Measurements from ENCODE around the gene STAP2. TPM values are rescaled to one million over a fixed set of nuclear protein-coding genes. Genes with fewer than 3 reads are reported as not detected.

Gene STAP2
- total and polyA plus RNA-seq, 10 of the 15 experiments (the other 5 are each of a cell fraction or from before 2014, with no cell fraction given): 0.84 to 22.4 (median 15.2) TPM

GRCh38 chr19:4372165-4373012 is 33.8 kb upstream of the STAP2 start:
- no peak overlapping the region; the same call in 1 of the 2 replicates for H3K4me2 ChIP-seq (ENCODE audit: control insufficient read depth, insufficient read depth)
- no peak overlapping the region for H2AFZ ChIP-seq (ENCODE audit: control insufficient read depth, low read depth, low read length)
- peaks cover 95% of the 10 kb centered on the region for H3K79me2 ChIP-seq (ENCODE audit: control insufficient read depth, insufficient read depth, low read length)
- POLR2A ChIA-PET: no interaction called here
- BruUV-seq (replicated peaks): no TSS peak
- no peak overlapping the region for H3K4me3 ChIP-seq
- TF ChIP-seq ZNF274 (IDR thresholded peaks at IDR 0.05; ENCODE audit: insufficient read depth, insufficient read length) (no peak), TCF3 (IDR thresholded peaks at IDR 0.05; ENCODE audit: borderline replicate concordance, insufficient read depth, low read depth, low read length) (no peak), TARDBP (IDR thresholded peaks at IDR 0.05; ENCODE audit: borderline replicate concordance) (no peak), MLLT1 (IDR thresholded peaks at IDR 0.05) (no peak), YY1 (IDR thresholded peaks at IDR 0.05; ENCODE audit: low read depth, low read length) (no peak), SPI1 (IDR thresholded peaks at IDR 0.05; ENCODE audit: borderline replicate concordance, insufficient read depth, low read depth, low read length) (no peak), SRF (IDR thresholded peaks at IDR 0.05; ENCODE audit: low read depth in 2 of 2, low read length in 2 of 2) (no peak), PAX5 (IDR thresholded peaks at IDR 0.05; ENCODE audit: borderline replicate concordance, low read depth, low read length) (no peak), RUNX3 (IDR thresholded peaks at IDR 0.05; ENCODE audit: low read length) (no peak), NRF1 (conservative IDR thresholded peaks at IDR 0.05; ENCODE audit: low read depth, low read length) (no peak), REST (IDR thresholded peaks at IDR 0.05; ENCODE audit: low read depth, low read length) (no peak), CTCF (IDR thresholded peaks at IDR 0.05 in 2 of 3, conservative IDR thresholded peaks at IDR 0.05 in 1 of 3; ENCODE audit: control insufficient read depth in 2 of 3, extremely low read depth in 1 of 3, insufficient read depth in 1 of 3, low read depth in 3 of 3, low read length in 3 of 3) (no peak)
- H3K9ac ChIP-seq (ENCODE audit: control insufficient read depth, insufficient read depth, low read length): no peak overlapping the region
- no peak for DNase-seq (ENCODE audit: low read depth, low spot score)
- RAD21 ChIA-PET (ENCODE audit: unreplicated experiment): no interaction called here
- WGBS (ENCODE audit: insufficient coverage, insufficient replicate concordance, low lambda C conversion rate, missing lambda C conversion rate): 93% methylated on average over 22 of the region's 22 CpGs
- SMC1A ChIA-PET (ENCODE audit: uncharacterized antibody, unreplicated experiment): no interaction called here
- peaks cover 10 to 19% of the 10 kb centered on the region in 2 experiments; a peak in 3 of 4 replicates for H3K36me3 ChIP-seq (ENCODE audit: control insufficient read depth in 2 of 2, insufficient read depth in 2 of 2, low read length in 1 of 2)
- H4K20me1 ChIP-seq (ENCODE audit: control insufficient read depth, insufficient read depth): no peaks in the 10 kb centered on the region
- no peaks in the 10 kb centered on the region for H3K9me3 ChIP-seq (replicated peaks; ENCODE audit: control insufficient read depth, insufficient read depth, low read length)
- ATAC-seq: no peak
- no peaks in the 10 kb centered on the region for H3K27me3 ChIP-seq (replicated peaks in 1 of 2; ENCODE audit: control insufficient read depth in 2 of 2, insufficient read depth in 2 of 2, low read length in 1 of 2)
- FAIRE-seq: no peak
- in situ Hi-C loops (cut with MboI) (no loop called here), intact Hi-C loops (cut with micrococcal nuclease; ENCODE audit: unreplicated experiment) (no loop called here)
- peaks cover 86% of the 10 kb centered on the region for H3K4me1 ChIP-seq (ENCODE audit: control insufficient read depth, insufficient read depth, low read length)
- H3K27ac ChIP-seq (ENCODE audit: control insufficient read depth, insufficient read depth): no peak overlapping the region
- CTCF ChIA-PET: no interaction called here

Data from GM12878 (cell line).